ENCODE results near the gene WIZ. TPM values are rescaled to one million over a fixed set of nuclear protein-coding genes. Genes with fewer than 3 reads are reported as not detected.

Gene WIZ
- total RNA-seq, 1 donor from 2014 or later: 30.7 TPM

DNA sequence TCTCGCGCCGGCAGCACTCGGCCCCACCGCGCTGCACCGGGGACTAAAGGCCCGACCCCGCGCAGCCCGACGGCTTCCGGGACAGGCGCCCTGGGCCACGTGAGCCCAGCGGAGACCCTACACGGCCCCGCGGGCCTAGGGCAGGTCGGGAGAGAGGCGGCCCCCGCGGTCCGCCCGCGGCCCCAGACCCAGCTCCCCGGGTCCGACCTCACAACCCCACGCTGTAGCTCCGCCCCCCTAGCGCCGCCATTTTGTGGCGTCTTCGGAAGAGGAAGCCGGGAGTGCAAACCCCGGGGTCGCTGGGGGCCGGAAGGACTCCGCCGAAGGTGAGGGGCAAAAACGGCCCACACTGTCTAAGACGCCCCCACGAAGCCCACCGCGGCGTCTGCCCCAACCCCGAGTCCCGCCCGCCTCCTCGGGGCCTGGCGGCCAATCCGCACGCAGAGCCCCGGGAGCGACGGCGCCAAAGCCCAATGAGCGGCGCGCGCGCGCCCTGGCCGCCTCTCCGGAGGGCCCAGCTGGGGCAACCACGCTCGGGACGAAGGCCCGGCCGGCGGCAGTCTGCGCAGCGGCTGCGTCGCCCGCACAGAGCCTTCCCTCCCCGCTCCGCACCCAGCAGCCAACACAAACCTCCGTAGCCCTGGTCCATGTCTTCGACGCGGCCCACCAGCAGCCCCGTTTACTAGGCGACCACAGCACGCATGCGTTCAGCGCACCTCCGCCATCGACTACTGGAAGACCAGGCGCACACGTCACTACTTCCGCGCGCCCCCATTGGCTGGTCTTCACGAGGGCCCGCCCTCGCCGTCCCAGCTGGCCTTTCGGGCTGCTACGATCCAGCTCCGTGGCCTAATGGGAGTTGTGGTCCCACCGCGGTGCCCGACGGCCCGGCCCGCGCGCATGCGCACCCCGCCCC, 70.4 kb downstream of the WIZ start, which contains the start of gene AKAP8:
Gene AKAP8, minus strand, starts transcription at position 705 of the 916 bp plus-strand sequence. Its CDS starts 56 bp downstream, at position 649.
- intact Hi-C loops (cut with micrococcal nuclease): loop anchor here (1.0 kb wide), 4 partner anchors 40 to 177 kb away; no protein-coding TSS in a partner anchor

DNA sequence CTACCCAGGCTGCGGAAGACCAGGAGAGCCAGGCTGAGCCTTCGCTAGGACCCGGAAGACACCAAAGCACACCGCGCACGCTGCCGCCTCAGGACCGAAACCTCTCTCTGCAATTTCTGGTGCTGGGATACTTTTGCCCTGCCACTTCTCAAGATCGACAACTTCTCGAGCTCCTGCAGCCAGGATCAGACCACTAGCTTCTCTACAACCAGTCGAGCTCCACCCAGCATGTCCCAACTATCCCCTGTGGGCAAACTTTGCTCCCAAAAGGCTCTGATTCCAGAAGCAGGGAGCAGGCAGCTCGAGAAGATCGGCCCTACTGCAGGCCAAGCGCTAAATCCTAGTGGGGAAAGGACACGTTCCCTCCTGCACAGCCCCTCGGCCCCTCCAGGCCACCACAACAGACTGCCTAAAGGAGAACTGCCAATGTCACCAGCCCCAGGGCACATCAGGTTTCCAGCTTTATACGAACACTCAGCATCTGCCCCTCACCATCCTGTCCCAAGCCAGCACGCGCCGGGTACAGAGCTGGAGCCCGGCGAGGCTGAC, 71.1 kb downstream of the WIZ start:
- intact Hi-C loops (cut with micrococcal nuclease): loop anchor here (1.0 kb wide), 5 partner anchors 41 to 253 kb away; a partner anchor contains a TSS

DNA sequence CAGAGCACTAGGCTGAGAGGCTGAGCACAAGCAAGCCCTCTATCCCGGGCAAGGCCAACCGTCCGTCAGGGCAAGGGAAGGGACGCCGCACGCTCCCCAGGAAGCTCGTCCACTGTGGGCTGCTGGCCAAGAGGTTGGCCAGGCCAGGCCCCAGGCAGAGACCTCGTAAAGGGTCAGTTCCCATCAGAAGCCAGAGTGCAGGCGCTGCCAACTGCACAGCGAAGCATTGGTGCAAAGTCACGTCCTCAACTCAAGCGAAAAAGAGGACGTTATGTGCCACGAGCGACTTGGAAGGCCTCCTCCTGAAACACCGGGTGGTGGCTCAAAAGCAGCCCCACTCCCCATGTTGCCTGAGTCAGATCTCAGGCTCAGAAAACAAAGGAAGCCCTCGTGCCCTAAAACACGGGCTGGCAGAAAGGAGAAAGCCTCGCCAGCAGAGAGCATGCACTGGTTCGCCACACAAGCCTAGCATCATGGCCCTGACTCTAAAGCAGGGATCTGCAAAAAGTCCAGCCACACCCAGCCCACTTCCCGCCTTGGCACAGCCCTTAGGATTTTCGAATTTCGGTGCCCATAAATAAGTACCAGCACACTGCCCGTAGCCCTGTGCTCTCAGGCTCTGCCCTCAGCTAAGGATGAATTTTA, 74.8 kb downstream of the WIZ start:
- intact Hi-C loops (cut with micrococcal nuclease): no loop called here

DNA sequence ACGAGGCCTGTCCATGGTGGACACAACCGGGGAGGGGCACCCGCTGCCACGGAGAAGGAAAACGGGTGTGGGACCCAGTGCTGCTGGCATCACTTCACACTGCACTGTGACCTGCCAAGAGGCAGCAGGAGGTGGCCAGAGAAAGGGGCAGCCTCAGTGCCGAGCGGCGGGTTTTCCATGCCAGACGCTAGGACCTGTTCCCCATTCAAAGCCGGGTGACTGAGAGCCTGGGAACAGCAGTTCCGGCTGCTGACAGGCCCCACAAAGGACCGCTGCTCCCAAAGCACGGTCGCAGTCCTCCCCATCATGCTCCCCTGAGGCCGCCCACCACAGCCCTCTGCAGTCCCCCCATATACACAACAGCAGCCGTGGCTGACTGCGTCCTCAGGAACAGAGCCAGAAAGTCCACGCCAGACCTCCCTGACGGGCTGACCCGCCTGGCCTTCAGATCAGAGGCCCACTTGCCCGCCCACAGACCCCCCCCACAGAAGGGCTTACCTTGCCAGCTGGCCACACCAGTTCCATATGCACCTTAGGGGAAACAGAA, 75.6 kb downstream of the WIZ start:
- intact Hi-C loops (cut with micrococcal nuclease): no loop called here

DNA sequence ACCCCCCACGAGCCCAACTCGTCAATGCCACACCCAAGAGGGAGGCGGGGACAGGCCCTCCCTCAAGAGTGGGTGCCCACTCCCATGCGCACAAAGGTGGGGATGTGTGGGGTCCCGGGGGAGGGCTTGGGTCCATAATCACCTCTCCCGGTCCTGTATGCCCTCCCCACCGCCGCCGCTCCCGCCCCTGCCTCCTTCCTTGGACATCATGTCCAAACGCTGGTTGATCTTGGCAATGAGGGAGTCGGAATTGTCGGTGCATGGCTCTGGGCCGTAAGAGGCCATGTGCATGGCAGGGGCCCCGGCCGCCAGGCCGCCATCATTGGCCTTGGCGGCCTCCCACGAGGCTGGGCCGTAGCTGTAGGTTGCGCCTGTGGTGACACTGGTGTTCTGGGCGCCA, 76.1 kb downstream of the WIZ start:
- intact Hi-C loops (cut with micrococcal nuclease): no loop called here

DNA sequence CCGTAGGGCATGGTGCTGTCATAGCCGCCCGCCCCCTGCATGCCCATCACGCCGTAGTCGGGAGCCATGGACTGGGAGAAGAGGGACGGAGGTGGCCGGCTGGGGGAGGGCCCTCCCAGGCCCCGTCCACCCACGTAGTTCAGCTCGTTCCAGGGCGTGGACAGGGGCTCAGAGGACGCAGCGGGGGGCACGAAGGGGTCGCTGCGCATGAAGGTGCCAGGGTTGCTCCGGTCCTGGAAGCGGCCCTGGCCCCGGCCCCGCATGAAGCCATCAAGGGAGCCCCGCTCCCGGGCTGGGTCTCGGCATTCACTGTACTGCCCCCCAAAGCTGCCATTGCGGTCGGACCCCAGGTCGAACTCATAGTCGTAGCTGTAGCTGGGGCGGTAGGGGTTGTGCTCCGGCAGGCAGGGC, 76.9 kb downstream of the WIZ start:
- intact Hi-C loops (cut with micrococcal nuclease): no loop called here

DNA sequence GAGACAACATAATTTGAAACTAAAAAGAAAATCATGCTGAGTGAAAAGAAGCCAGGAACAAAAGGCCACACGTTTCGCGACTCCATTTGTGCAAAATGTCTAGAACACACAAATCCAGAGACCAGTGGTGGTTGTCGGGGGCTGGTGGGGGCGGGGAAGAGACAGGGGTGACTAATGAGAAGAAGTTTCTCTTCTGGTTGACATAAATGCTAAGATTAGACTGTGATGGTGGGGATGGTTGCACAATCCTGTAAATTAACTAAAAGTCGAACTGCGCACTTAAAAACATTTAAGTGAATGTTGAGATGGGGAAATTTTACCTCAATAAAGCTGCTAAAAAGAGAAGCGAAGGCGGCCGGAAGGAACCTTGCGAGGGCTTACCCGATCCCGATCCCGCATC, 77.3 kb downstream of the WIZ start:
- intact Hi-C loops (cut with micrococcal nuclease): no loop called here

DNA sequence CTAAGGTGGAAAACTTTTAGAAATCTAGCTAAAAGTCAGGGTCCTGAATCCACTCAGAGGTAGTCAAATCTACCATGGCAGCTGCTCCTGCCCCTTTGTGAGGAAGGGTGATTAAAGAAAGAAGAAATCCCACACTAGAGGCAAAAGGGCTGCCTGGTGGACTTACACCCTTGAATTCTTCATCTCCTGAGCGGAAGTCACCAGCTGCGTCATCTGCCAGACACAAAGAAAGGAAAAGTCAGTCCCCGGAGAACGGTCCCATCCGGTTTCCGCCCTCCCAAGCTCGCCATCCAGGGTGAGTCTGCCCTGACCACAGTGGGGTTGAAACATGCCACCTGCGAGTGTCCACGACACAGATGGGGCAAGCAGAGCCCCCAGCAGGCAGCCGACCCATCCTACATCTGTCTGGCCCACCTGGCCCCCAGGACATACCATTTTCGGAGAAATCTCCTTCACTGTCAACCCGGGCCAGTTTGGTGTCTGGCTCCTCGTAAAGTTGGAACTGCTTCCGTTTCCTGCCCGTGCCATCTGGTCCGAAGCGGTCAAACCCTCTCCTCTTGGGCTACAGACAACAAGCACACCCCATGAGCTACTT, 77.9 kb downstream of the WIZ start:
- intact Hi-C loops (cut with micrococcal nuclease): no loop called here

DNA sequence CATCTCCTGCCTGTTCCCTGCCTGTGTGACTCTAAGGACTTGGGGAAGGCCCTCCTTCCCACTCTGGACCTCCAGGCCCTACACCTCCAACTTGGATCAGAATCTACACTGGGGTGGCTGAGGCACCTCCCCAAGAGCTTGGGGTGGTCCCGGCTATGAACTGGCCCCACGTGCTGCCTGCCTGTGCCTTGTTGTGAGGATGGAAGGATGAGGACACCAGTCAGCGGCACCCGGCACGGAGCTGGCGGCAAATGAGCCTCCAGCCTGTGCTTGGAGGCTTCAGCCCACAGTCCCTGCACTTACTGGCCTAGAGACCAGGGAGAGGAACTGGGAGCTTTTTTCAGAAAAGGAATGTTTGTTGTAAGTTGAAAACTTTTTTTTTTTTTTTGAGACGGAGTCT, 78.6 kb downstream of the WIZ start:
- intact Hi-C loops (cut with micrococcal nuclease): no loop called here

Other genes with a start within 250 kb of the WIZ start
- gene NOTCH3, start 249.0 kb downstream of the WIZ start, total RNA-seq: not detected in 2 replicates
- 0.11 TPM in 1 of 2 replicates, not detected in the other for gene EPHX3, start 217.5 kb downstream of the WIZ start, total RNA-seq
- 115 and 117 TPM in 2 replicates for gene BRD4, start 117.4 kb downstream of the WIZ start, total RNA-seq
- gene AKAP8, start 70.2 kb downstream of the WIZ start, total RNA-seq: 57.8 and 60.9 TPM in 2 replicates
- 76.6 and 78.7 TPM in 2 replicates for gene AKAP8L, start 31.0 kb downstream of the WIZ start, total RNA-seq
- gene RASAL3, start 14.6 kb upstream of the WIZ start, total RNA-seq: 113 and 133 TPM in 2 replicates
- not detected in 2 replicates for gene PGLYRP2, start 29.5 kb upstream of the WIZ start, total RNA-seq
- 0.34 and 0.55 TPM in 2 replicates for gene CYP4F22, start 58.6 kb upstream of the WIZ start, total RNA-seq
- gene CYP4F8, start 165.3 kb upstream of the WIZ start, total RNA-seq: not detected in 2 replicates
- 0.18 and 0.32 TPM in 2 replicates for gene CYP4F3, start 190.9 kb upstream of the WIZ start, total RNA-seq
- not detected in 2 replicates for gene CYP4F12, start 223.1 kb upstream of the WIZ start, total RNA-seq

Measured in T-helper 2 cell treated with Interferon-gamma antibody and Interleukin-4, amounts not matched to agents 100 ng/mL and 5 ng/mL, for 36 hours (primary cell).